SK-N-SH treated with all-trans-retinoic acid at 6 μM for 48 hours (cell line): Measurements from ENCODE around the gene SEPTIN7.

ENCODE experiments used
- CSDC2 ChIP-seq: fragments of 250-450 bp; sonication (Bioruptor Pico); IDR thresholded peaks from 2 replicates; pipeline ENCODE4 v1.5.0; 2020; ENCODE audit warnings: mild to moderate bottlenecking, moderate library complexity
- RARB ChIP-seq: fragments of 250-450 bp; sonication (Bioruptor Pico); IDR thresholded peaks from 2 replicates; pipeline ENCODE4 v1.8.0; 2021; ENCODE audit warnings: mild to moderate bottlenecking, moderate library complexity
- TCF4 ChIP-seq: fragments of 250-450 bp; sonication (Bioruptor Pico); IDR thresholded peaks from 2 replicates; pipeline ENCODE4 v1.8.0; 2021; ENCODE audit warnings: mild to moderate bottlenecking, moderate library complexity, borderline replicate concordance
- ZFP3 ChIP-seq: fragments of 250-450 bp; sonication (Bioruptor Pico); IDR thresholded peaks from 2 replicates; pipeline ENCODE4 v1.5.0; 2020; ENCODE audit warnings: mild to moderate bottlenecking, moderate library complexity

- TF ChIP-seq ZFP3 (CRISPR knock-in tag) (no peak), RARB (no peak), TCF4 (no peak), CSDC2 (CRISPR knock-in tag) (no peak)
Measured at GRCh38 chr7:35846816-35847412, 46.1 kb downstream of the SEPTIN7 start.
